CD4-positive, alpha-beta T cell (primary cell): ENCODE data around the gene MOAP1. TPM values are rescaled to one million over a fixed set of nuclear protein-coding genes. Genes with fewer than 3 reads are reported as not detected.
"Not testable (repeated sequence)": the region's sequence is repeated elsewhere in the genome, so short reads cannot be mapped to it uniquely, and the experiment has no call there.

ENCODE experiments used
- ATAC-seq: fragments of 200-7000 bp; cut with Tn5 transposase; one replicate; pipeline ENCODE4 v1.10.0; 2022; ENCODE audit warnings: mild to moderate bottlenecking; ENCODE audit not compliant: poor library complexity
- CTCF ChIA-PET: fragments of 350-600 bp; sonication (Branson Sonifier 250); formaldehyde crosslinking; loops from one replicate; lab custom pipeline; 2021; ENCODE audit warnings: antibody characterized with exemption, inconsistent platforms; lab: Charles Lee
- POLR2A ChIA-PET: fragments of 350-600 bp; sonication (Branson Sonifier 250); formaldehyde crosslinking; loops from one replicate; lab custom pipeline; 2021; ENCODE audit warnings: antibody characterized with exemption, inconsistent platforms; lab: Charles Lee
- DNase-seq, 14 experiments: peaks; one replicate each; pipeline ENCODE4 v3.0.0-alpha.2; 2013 to 2020; ENCODE audit warnings: mixed read lengths in 2 of 14
- H3K27ac ChIP-seq, 2 donors: one replicate each; pipeline versions ENCODE4 v1.5.1 to v1.7.0; 2013; ENCODE audit warnings: low read length in 2 of 2, low read depth in 1 of 2, mild to moderate bottlenecking in 1 of 2
- H3K27me3 ChIP-seq, 2 experiments: 1 replicate in 1 of 2; 2 replicates in 1 of 2; pipeline versions ENCODE4 v1.6.1 to v1.7.0; 2013; ENCODE audit warnings: low read length in 2 of 2, control low read depth in 1 of 2, mild to moderate bottlenecking in 1 of 2, moderate library complexity in 1 of 2; ENCODE audit not compliant: insufficient read depth in 2 of 2, control insufficient read depth in 1 of 2
- H3K36me3 ChIP-seq: one replicate; pipeline ENCODE4 v1.6.1; 2013; ENCODE audit warnings: low read length, control low read depth; ENCODE audit not compliant: insufficient read depth
- H3K4me1 ChIP-seq: one replicate; pipeline ENCODE4 v1.6.1; 2013; ENCODE audit warnings: low read length, control low read depth; ENCODE audit not compliant: insufficient read depth
- H3K4me3 ChIP-seq: one replicate; pipeline ENCODE4 v1.5.1; 2013; ENCODE audit warnings: mild to moderate bottlenecking, low read length, moderate library complexity
- H3K9me3 ChIP-seq, 2 experiments: 1 replicate in 1 of 2; 2 replicates in 1 of 2; pipeline versions ENCODE4 v1.6.1 to v1.7.0; 2013; ENCODE audit warnings: low read length in 2 of 2, mild to moderate bottlenecking in 2 of 2, control low read depth in 1 of 2, moderate library complexity in 1 of 2; ENCODE audit not compliant: control insufficient read depth in 1 of 2, insufficient read depth in 1 of 2
- H3K27ac Mint-ChIP-seq: one replicate; pipeline ENCODE4 v1.8.0; 2020; ENCODE audit warnings: mixed read lengths
- H3K27me3 Mint-ChIP-seq: one replicate; pipeline ENCODE4 v1.8.0; 2021; ENCODE audit warnings: mixed read lengths
- H3K36me3 Mint-ChIP-seq: one replicate; pipeline ENCODE4 v1.8.0; 2021; ENCODE audit warnings: low read depth, mixed read lengths
- H3K4me1 Mint-ChIP-seq: one replicate; pipeline ENCODE4 v1.8.0; 2021; ENCODE audit warnings: low read depth, mixed read lengths
- H3K4me3 Mint-ChIP-seq: one replicate; pipeline ENCODE4 v1.8.0; 2020; ENCODE audit warnings: mild to moderate bottlenecking, mixed read lengths
- H3K9me3 Mint-ChIP-seq: one replicate; pipeline ENCODE4 v1.8.0; 2020; ENCODE audit warnings: mixed read lengths
- intact Hi-C, 2 experiments: fragments of 100-400 bp; cut with DNase I in 1 of 2; cut with micrococcal nuclease in 1 of 2; formaldehyde crosslinking; loops; one replicate each; pipeline versions ENCODE4 v1.15.1 to v1.9.0; 2023 to 2025; cut with DNase I, micrococcal nuclease
- total RNA-seq, 174 experiments: library from RNA in 2 of 174; stranded (reverse) in 2 of 174; gene quantifications; one replicate each; pipeline ENCODE4 v1.2.3 and lab custom pipeline; 2021 to 2026
- TF ChIP-seq, protein P1 (sequence below): fragments of 200-600 bp; IDR thresholded peaks from one replicate; pipeline ENCODE4 v1.8.0; 2022; ENCODE audit warnings: antibody characterized with exemption, mild to moderate bottlenecking

MOAP1 gene
- total RNA-seq, 2 experiments from 2014 or later, result 127 to 130 TPM

DNA sequence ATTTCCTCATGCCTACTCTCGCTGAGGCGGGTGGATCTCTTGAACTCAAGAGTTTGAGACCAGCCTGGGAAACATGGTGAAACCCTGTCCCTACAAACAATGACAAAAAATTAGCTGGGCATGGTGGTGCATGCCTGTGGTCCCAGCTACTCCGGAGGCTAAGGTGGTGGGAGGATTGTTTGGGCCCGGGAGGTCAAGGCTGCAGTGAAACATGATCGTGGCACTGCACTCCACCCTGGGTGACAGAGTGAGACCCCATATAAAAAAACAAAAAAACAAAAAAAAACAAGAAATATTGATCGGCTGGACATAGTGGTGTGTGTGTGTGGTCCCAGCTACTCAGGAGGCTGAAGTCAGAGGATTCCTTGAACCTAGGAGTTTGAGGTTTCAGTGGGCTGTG lies 9.2 kb downstream of the MOAP1 start:
- Histone ChIP-seq H3K9me3 (no peaks in the 10 kb centered on the region), H3K27me3 (peaks cover 0 to 3% of the 10 kb centered on the region in 2 experiments), H3K27ac (no peak overlapping the region), H3K4me3 (no peak overlapping the region), H3K4me1 (no peaks in the 10 kb centered on the region), H3K36me3 (no peaks in the 10 kb centered on the region)
- TF ChIP-seq, protein P1, sequence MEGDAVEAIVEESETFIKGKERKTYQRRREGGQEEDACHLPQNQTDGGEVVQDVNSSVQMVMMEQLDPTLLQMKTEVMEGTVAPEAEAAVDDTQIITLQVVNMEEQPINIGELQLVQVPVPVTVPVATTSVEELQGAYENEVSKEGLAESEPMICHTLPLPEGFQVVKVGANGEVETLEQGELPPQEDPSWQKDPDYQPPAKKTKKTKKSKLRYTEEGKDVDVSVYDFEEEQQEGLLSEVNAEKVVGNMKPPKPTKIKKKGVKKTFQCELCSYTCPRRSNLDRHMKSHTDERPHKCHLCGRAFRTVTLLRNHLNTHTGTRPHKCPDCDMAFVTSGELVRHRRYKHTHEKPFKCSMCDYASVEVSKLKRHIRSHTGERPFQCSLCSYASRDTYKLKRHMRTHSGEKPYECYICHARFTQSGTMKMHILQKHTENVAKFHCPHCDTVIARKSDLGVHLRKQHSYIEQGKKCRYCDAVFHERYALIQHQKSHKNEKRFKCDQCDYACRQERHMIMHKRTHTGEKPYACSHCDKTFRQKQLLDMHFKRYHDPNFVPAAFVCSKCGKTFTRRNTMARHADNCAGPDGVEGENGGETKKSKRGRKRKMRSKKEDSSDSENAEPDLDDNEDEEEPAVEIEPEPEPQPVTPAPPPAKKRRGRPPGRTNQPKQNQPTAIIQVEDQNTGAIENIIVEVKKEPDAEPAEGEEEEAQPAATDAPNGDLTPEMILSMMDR, result no peak
- Mint-ChIP-seq H3K4me3 (no peak overlapping the region), H3K9me3 (no peaks in the 10 kb centered on the region), H3K27ac (no peak overlapping the region), H3K36me3 (no peaks in the 10 kb centered on the region), H3K27me3 (no peaks in the 10 kb centered on the region), H3K4me1 (peaks cover 3% of the 10 kb centered on the region)
- DNase-seq, result no peak
- ChIA-PET POLR2A (interaction anchor here (2.8 kb wide), 1 partner anchor 9 kb away, joined by 9 read pairs; the partner anchor contains the start of genes LYSET and MOAP1), CTCF (interaction anchor here (1.1 kb wide), 1 partner anchor 9 kb away, joined by 6 read pairs; the partner anchor contains the start of genes LYSET and MOAP1)
- no peak for ATAC-seq
- intact Hi-C loops, result loop anchor here in 1 of 2 experiments (5.0 kb wide), 1 partner anchor 42 kb away; no protein-coding TSS in a partner anchor

DNA sequence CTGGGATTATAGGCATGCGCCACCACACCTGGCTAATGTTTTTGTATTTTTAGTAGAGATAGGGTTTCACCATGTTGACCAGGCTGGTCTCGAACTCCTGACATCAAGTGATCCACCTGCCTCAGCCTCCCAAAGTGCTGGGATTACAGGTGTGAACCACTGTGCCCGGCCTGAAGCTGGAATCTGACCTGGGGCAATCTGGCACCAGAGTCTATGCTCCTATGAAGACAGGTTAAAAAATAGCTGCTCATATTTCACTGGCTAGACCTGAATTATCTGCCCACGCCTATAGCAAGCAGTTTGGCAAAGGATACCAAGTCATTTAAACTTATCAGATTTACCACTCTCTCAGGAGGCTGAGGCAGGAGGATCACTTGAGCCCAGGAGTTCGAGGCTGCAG lies 10.0 kb downstream of the MOAP1 start:
- not testable (repeated sequence) for H3K9me3 Mint-ChIP-seq, H3K4me3 ChIP-seq, DNase-seq, H3K36me3 ChIP-seq, ATAC-seq, H3K27me3 Mint-ChIP-seq, H3K9me3 ChIP-seq, H3K27ac Mint-ChIP-seq, H3K27me3 ChIP-seq, H3K36me3 Mint-ChIP-seq, H3K4me1 Mint-ChIP-seq, H3K4me1 ChIP-seq, H3K27ac ChIP-seq, H3K4me3 Mint-ChIP-seq
- POLR2A ChIA-PET, result interaction anchor here (2.8 kb wide), 1 partner anchor 10 kb away, joined by 9 read pairs; the partner anchor contains the start of genes LYSET and MOAP1
- intact Hi-C loops, result loop anchor here in 1 of 2 experiments (5.0 kb wide), 1 partner anchor 43 kb away; no protein-coding TSS in a partner anchor
- CTCF ChIA-PET, result interaction anchor here (0.6 kb wide), 1 partner anchor 70 kb away, joined by 3 read pairs; no protein-coding TSS in a partner anchor

DNA sequence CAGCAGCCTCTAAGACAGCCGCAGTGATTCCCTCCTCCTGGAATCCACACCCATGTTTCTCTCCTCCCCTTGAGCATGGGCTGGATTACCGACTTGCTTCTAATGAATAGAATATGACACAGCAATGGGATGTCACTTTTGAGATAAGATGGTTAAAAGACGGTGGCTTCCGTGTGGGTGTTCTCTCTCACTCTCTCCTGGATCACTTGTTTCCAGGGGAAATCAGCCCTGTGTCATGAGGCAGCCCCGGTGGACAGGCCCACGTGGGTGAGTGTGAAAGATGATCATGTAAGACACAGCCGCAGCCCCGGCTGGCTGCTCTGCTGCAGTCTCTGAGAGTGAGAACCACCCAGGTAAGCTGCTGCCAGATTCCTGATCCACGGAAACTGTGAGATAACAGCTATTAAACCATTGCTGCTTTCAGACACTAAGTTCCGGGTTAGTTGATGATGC lies 10.7 kb downstream of the MOAP1 start:
- no peaks in the 10 kb centered on the region for H3K9me3 Mint-ChIP-seq
- intact Hi-C loops, result no loop called here
- H3K4me1 ChIP-seq, result no peaks in the 10 kb centered on the region

More for the DNA sequence above, 10.7 kb downstream of the MOAP1 start:
- ChIA-PET CTCF (interaction anchor here (0.6 kb wide), 1 partner anchor 70 kb away, joined by 3 read pairs; no protein-coding TSS in a partner anchor), POLR2A (interaction anchor here (2.8 kb wide), 1 partner anchor 10 kb away, joined by 9 read pairs; the partner anchor contains the start of genes LYSET and MOAP1)
- Histone ChIP-seq H3K27me3 (peaks cover 0 to 3% of the 10 kb centered on the region in 2 experiments), H3K36me3 (no peaks in the 10 kb centered on the region), H3K27ac (no peak overlapping the region), H3K4me3 (no peak overlapping the region), H3K9me3 (no peaks in the 10 kb centered on the region)
- ATAC-seq, result no peak
- Mint-ChIP-seq H3K27me3 (no peaks in the 10 kb centered on the region), H3K4me3 (no peak overlapping the region), H3K27ac (no peak overlapping the region), H3K36me3 (no peaks in the 10 kb centered on the region), H3K4me1 (peaks cover 3% of the 10 kb centered on the region)
- DNase-seq, result no peak
- TF ChIP-seq, protein P1, result no peak
